ENCODE measurements around the gene CLEC6A.
"Not testable (repeated sequence)": the region's sequence is repeated elsewhere in the genome, so short reads cannot be mapped to it uniquely, and the experiment has no call there.

CLEC6A gene

GRCh38 chr12:8455727-8456360 is at the start of gene CLEC6A:
CLEC6A (plus strand) TSS chr12:8455962; CDS start chr12:8456112, 150 bp downstream.
- no peak within 1 kb of the TSS for H3K27ac ChIP-seq (ENCODE audit: low read depth, low read length)
- H3K9ac ChIP-seq (ENCODE audit: low read length) = no peak within 1 kb of the TSS
- no peak within 1 kb of the TSS for H3K4me3 ChIP-seq (ENCODE audit: insufficient read depth, low read length, poor library complexity, severe bottlenecking)
- H3K9me3 ChIP-seq (ENCODE audit: insufficient read depth, low read length) = no peaks in the 10 kb centered on the region
- no peaks in the 10 kb centered on the region for H3K36me3 ChIP-seq (ENCODE audit: low read length)
- TF ChIP-seq EZH2phosphoT487 (conservative IDR thresholded peaks at IDR 0.05; ENCODE audit: low read length) = no peak
- no peak within 1 kb of the TSS for H3K4me2 ChIP-seq (ENCODE audit: low read depth, low read length, poor library complexity, severe bottlenecking)
- H3F3A ChIP-seq (ENCODE audit: insufficient read depth) = no peaks in the 10 kb centered on the region
- no peaks in the 10 kb centered on the region for H3K9me2 ChIP-seq (replicated peaks; ENCODE audit: insufficient read depth, low read length)
- no peaks in the 10 kb centered on the region for H3K79me2 ChIP-seq (ENCODE audit: insufficient read depth, low read length)
- H4K20me1 ChIP-seq (ENCODE audit: low read depth, low read length) = no peaks in the 10 kb centered on the region
- H2AFZ ChIP-seq (ENCODE audit: low read depth, low read length, severe bottlenecking) = no peak within 1 kb of the TSS
- H3K27me3 ChIP-seq (ENCODE audit: low read length) = no peaks in the 10 kb centered on the region

- H3K36me3 ChIP-seq (ENCODE audit: low read length); H3K27me3 ChIP-seq (ENCODE audit: low read length): not testable (repeated sequence)
These were observed 36.2 kb upstream of the CLEC6A start for GRCh38 chr12:8419576-8419975.

GRCh38 chr12:8420506-8420905 is 35.3 kb upstream of the CLEC6A start:
- Histone ChIP-seq H3K9me2 (replicated peaks; ENCODE audit: insufficient read depth, low read length) (no peaks in the 10 kb centered on the region), H3K4me2 (ENCODE audit: low read depth, low read length, poor library complexity, severe bottlenecking) (no peak overlapping the region), H3K9me3 (ENCODE audit: insufficient read depth, low read length) (no peaks in the 10 kb centered on the region), H3K4me3 (ENCODE audit: insufficient read depth, low read length, poor library complexity, severe bottlenecking) (no peak overlapping the region), H3K27me3 (ENCODE audit: low read length) (no peaks in the 10 kb centered on the region), H2AFZ (ENCODE audit: low read depth, low read length, severe bottlenecking) (no peak overlapping the region), H3K9ac (ENCODE audit: low read length) (no peak overlapping the region), H3K27ac (ENCODE audit: low read depth, low read length) (no peak overlapping the region), H4K20me1 (ENCODE audit: low read depth, low read length) (no peaks in the 10 kb centered on the region), H3K79me2 (ENCODE audit: insufficient read depth, low read length) (no peaks in the 10 kb centered on the region), H3F3A (ENCODE audit: insufficient read depth) (no peaks in the 10 kb centered on the region), H3K36me3 (ENCODE audit: low read length) (no peaks in the 10 kb centered on the region)
- no peak for TF ChIP-seq CTCF (IDR thresholded peaks at IDR 0.05; ENCODE audit: insufficient read depth, low read length, poor library complexity, severe bottlenecking)

More at GRCh38 chr12:8419576-8419975, 36.2 kb upstream of the CLEC6A start:
- not testable (repeated sequence) for H4K20me1 ChIP-seq (ENCODE audit: low read depth, low read length); H3F3A ChIP-seq (ENCODE audit: insufficient read depth); H3K9me3 ChIP-seq (ENCODE audit: insufficient read depth, low read length); H3K9ac ChIP-seq (ENCODE audit: low read length); H2AFZ ChIP-seq (ENCODE audit: low read depth, low read length, severe bottlenecking); H3K4me2 ChIP-seq (ENCODE audit: low read depth, low read length, poor library complexity, severe bottlenecking); H3K27ac ChIP-seq (ENCODE audit: low read depth, low read length); H3K9me2 ChIP-seq (replicated peaks; ENCODE audit: insufficient read depth, low read length); H3K79me2 ChIP-seq (ENCODE audit: insufficient read depth, low read length); H3K4me3 ChIP-seq (ENCODE audit: insufficient read depth, low read length, poor library complexity, severe bottlenecking)

- not testable (repeated sequence) for H3K9ac ChIP-seq (ENCODE audit: low read length); H3K27me3 ChIP-seq (ENCODE audit: low read length); H3K4me3 ChIP-seq (ENCODE audit: insufficient read depth, low read length, poor library complexity, severe bottlenecking); H3K9me2 ChIP-seq (replicated peaks; ENCODE audit: insufficient read depth, low read length); H4K20me1 ChIP-seq (ENCODE audit: low read depth, low read length); H2AFZ ChIP-seq (ENCODE audit: low read depth, low read length, severe bottlenecking); H3K79me2 ChIP-seq (ENCODE audit: insufficient read depth, low read length); H3K4me2 ChIP-seq (ENCODE audit: low read depth, low read length, poor library complexity, severe bottlenecking); H3F3A ChIP-seq (ENCODE audit: insufficient read depth); H3K9me3 ChIP-seq (ENCODE audit: insufficient read depth, low read length); H3K27ac ChIP-seq (ENCODE audit: low read depth, low read length); H3K36me3 ChIP-seq (ENCODE audit: low read length)
These were observed 11.1 kb upstream of the CLEC6A start for GRCh38 chr12:8444536-8445278.
